Transverse colon (tissue), 4 donors: ENCODE data around the gene CCNB3. TPM values are rescaled to one million over a fixed set of nuclear protein-coding genes. Genes with fewer than 3 reads are reported as not detected.

ENCODE experiments used
- small RNA-seq, 4 donors: library from RNA; depleted of rRNA; stranded (forward); fragments of <200 nt; gene quantifications; one replicate each; pipeline ENCODE3, GENCODE V24; 2016
- total RNA-seq, 4 donors: library from RNA; depleted of rRNA; stranded (reverse); fragments of >200 nt; gene quantifications; one replicate each; pipeline ENCODE4 v1.1.0, GENCODE V29; 2016

The CCNB3 gene
- total RNA-seq, 4 donors from 2014 or later, result 0.41 to 0.48 TPM; not detected in 2

Small RNAs within 50 kb of the gene (small RNA-seq; reads per million reads assigned to genes)
- gene PYY3 (0 reads per million in 4 donors), gene RF00019 (0 reads per million in 4 donors)

Other genes starting within 250 kb of the CCNB3 start
- not detected for gene AKAP4, start 3.8 kb upstream of the CCNB3 start, total RNA-seq